Measurements from ENCODE around the gene PYCR2.

Gene PYCR2

GRCh38 chr1:225899044-225899925 is 24.8 kb downstream of the PYCR2 start:
- TF ChIP-seq REST (IDR thresholded peaks at IDR 0.05; ENCODE audit: insufficient read depth in 1 of 2, low read depth in 2 of 2, low read length in 2 of 2) (no peak), FOXP2 (optimal IDR thresholded peaks at IDR 0.05; ENCODE audit: borderline replicate concordance, extremely low read depth, extremely low read length, insufficient read depth) (no peak), POLR2AphosphoS5 (IDR thresholded peaks at IDR 0.05; ENCODE audit: low read depth, low read length) (no peak)

- TF ChIP-seq REST (IDR thresholded peaks at IDR 0.05; ENCODE audit: insufficient read depth in 1 of 2, low read depth in 2 of 2, low read length in 2 of 2) (no peak), SIN3A (IDR thresholded peaks at IDR 0.05; ENCODE audit: borderline replicate concordance, insufficient read depth, low read length) (no peak)
These were observed 26.2 kb downstream of the PYCR2 start for GRCh38 chr1:225897595-225898514.

GRCh38 chr1:225896937-225897549 is 27.0 kb downstream of the PYCR2 start:
- TF ChIP-seq REST (IDR thresholded peaks at IDR 0.05; ENCODE audit: insufficient read depth in 1 of 2, low read depth in 2 of 2, low read length in 2 of 2) (no peak), POLR2AphosphoS5 (IDR thresholded peaks at IDR 0.05; ENCODE audit: low read depth, low read length) (no peak), TAF1 (IDR thresholded peaks at IDR 0.05; ENCODE audit: borderline replicate concordance, insufficient read depth, low read length) (no peak), SIN3A (IDR thresholded peaks at IDR 0.05; ENCODE audit: borderline replicate concordance, insufficient read depth, low read length) (no peak), FOXP2 (optimal IDR thresholded peaks at IDR 0.05; ENCODE audit: borderline replicate concordance, extremely low read depth, extremely low read length, insufficient read depth) (no peak)

GRCh38 chr1:225896494-225896893 is 27.6 kb downstream of the PYCR2 start:
- TF ChIP-seq TAF1 (IDR thresholded peaks at IDR 0.05; ENCODE audit: borderline replicate concordance, insufficient read depth, low read length), result no peak
- no peak for TF ChIP-seq REST (IDR thresholded peaks at IDR 0.05; ENCODE audit: insufficient read depth in 1 of 2, low read depth in 2 of 2, low read length in 2 of 2)
- TF ChIP-seq SIN3A (IDR thresholded peaks at IDR 0.05; ENCODE audit: borderline replicate concordance, insufficient read depth, low read length), result no peak
- TF ChIP-seq POLR2AphosphoS5 (IDR thresholded peaks at IDR 0.05; ENCODE audit: low read depth, low read length), result no peak
- TF ChIP-seq FOXP2 (optimal IDR thresholded peaks at IDR 0.05; ENCODE audit: borderline replicate concordance, extremely low read depth, extremely low read length, insufficient read depth), result no peak

Measured in PFSK-1 (cell line).